ENCODE results near the gene ITGA2. TPM values are rescaled to one million over a fixed set of nuclear protein-coding genes. Genes with fewer than 3 reads are reported as not detected.

ITGA2 gene
- total and polyA plus RNA-seq, 9 of the 15 experiments (the other 6 are each of a cell fraction or from before 2014, with no cell fraction given) = 0.01 to 0.09 (median 0.03) TPM; not detected in 5

- TF ChIP-seq MCM2 (IDR thresholded peaks at IDR 0.05; ENCODE audit: low read depth) = no peak
- TF ChIP-seq OTX1 (CRISPR knock-in tag; IDR thresholded peaks at IDR 0.05) = no peak
- TF ChIP-seq TEAD2 (tag; IDR thresholded peaks at IDR 0.05) = no peak
- TF ChIP-seq RHOXF2B (CRISPR knock-in tag; conservative IDR thresholded peaks at IDR 0.05) = no peak
These were observed 111.5 kb downstream of the ITGA2 start (continued) for GRCh38 chr5:53100606-53101005.

GRCh38 chr5:53105611-53106300 lies 116.6 kb downstream of the ITGA2 start:
- no TSS peak for BruUV-seq (replicated peaks)
- H4K20me1 ChIP-seq (replicated peaks; ENCODE audit: control insufficient read depth, insufficient read depth, low read length) = no peaks in the 10 kb centered on the region
- H3K27me3 ChIP-seq (ENCODE audit: control insufficient read depth in 2 of 2, insufficient read depth in 2 of 2, low read length in 2 of 2) = no peaks in the 10 kb centered on the region
- H2AFZ ChIP-seq (ENCODE audit: low read depth, low read length) = no peak overlapping the region
- H3K4me2 ChIP-seq (ENCODE audit: insufficient read depth, low read length) = no peak overlapping the region
- in situ Hi-C loops (cut with MboI) (no loop called here), intact Hi-C loops (cut with micrococcal nuclease) (no loop called here)
- no peak for DNase-seq (ENCODE audit: extremely low read depth in 1 of 4, low spot score in 3 of 4)
- H3K9me3 ChIP-seq (replicated peaks; ENCODE audit: control insufficient read depth, insufficient read depth, low read depth, low read length) = no peaks in the 10 kb centered on the region
- ChIA-PET POLR2A (no interaction called here), CTCF (ENCODE audit: low intra/inter-chr PET ratio) (no interaction called here)
- H3K4me1 ChIP-seq (replicated peaks in 1 of 2; ENCODE audit: control insufficient read depth in 2 of 2, insufficient read depth in 2 of 2, low read length in 2 of 2) = peaks cover 5 to 6% of the 10 kb centered on the region in 2 experiments; a peak in 2 of 5 replicates
- no peak overlapping the region for H3K27ac ChIP-seq (ENCODE audit: extremely low read depth, low read depth, low read length)
- H3K4me3 ChIP-seq = no peak overlapping the region
- no peak for ATAC-seq
- H3K9ac ChIP-seq (ENCODE audit: insufficient read depth in 1 of 2, low read depth in 2 of 2, low read length in 2 of 2) = no peak overlapping the region
- 82% methylated on average over 5 of the region's 5 CpGs for WGBS (ENCODE audit: insufficient coverage, low coverage, missing lambda C conversion rate)
- H3K9me1 ChIP-seq (ENCODE audit: control insufficient read depth, insufficient read depth, low read length) = no peaks in the 10 kb centered on the region
- no peak for FAIRE-seq
- peaks cover 29% of the 10 kb centered on the region for H3K79me2 ChIP-seq (ENCODE audit: control insufficient read depth, insufficient read depth, low read length)
- peaks cover 41% of the 10 kb centered on the region for H3K36me3 ChIP-seq (ENCODE audit: control insufficient read depth, insufficient read depth, low read length)
- TF ChIP-seq ZNF75A (CRISPR knock-in tag; IDR thresholded peaks at IDR 0.05) = no peak
- TF ChIP-seq HMG20B (CRISPR knock-in tag; IDR thresholded peaks at IDR 0.05) = no peak
- TF ChIP-seq LCOR (CRISPR knock-in tag; IDR thresholded peaks at IDR 0.05) = no peak
- TF ChIP-seq ZNF830 (CRISPR knock-in tag; IDR thresholded peaks at IDR 0.05) = no peak
- no peak for TF ChIP-seq BCLAF1 (IDR thresholded peaks at IDR 0.05; ENCODE audit: borderline replicate concordance in 1 of 2, control insufficient read depth in 1 of 2, low read depth in 2 of 2, low read length in 1 of 2)
- no peak for TF ChIP-seq HINFP (tag; conservative IDR thresholded peaks at IDR 0.05; ENCODE audit: low read depth)
- no peak for TF ChIP-seq ZHX1 (conservative IDR thresholded peaks at IDR 0.05; ENCODE audit: low read length)
- TF ChIP-seq GTF2E2 (tag; IDR thresholded peaks at IDR 0.05) = no peak

Data from K562 (cell line).